ENCODE measurements around the gene GBP7.
A peak's percentile ranks its signal among the peaks of the same experiment; 100 is the strongest.
"Not testable (repeated sequence)": the region's sequence is repeated elsewhere in the genome, so short reads cannot be mapped to it uniquely, and the experiment has no call there.

The GBP7 gene

DNA sequence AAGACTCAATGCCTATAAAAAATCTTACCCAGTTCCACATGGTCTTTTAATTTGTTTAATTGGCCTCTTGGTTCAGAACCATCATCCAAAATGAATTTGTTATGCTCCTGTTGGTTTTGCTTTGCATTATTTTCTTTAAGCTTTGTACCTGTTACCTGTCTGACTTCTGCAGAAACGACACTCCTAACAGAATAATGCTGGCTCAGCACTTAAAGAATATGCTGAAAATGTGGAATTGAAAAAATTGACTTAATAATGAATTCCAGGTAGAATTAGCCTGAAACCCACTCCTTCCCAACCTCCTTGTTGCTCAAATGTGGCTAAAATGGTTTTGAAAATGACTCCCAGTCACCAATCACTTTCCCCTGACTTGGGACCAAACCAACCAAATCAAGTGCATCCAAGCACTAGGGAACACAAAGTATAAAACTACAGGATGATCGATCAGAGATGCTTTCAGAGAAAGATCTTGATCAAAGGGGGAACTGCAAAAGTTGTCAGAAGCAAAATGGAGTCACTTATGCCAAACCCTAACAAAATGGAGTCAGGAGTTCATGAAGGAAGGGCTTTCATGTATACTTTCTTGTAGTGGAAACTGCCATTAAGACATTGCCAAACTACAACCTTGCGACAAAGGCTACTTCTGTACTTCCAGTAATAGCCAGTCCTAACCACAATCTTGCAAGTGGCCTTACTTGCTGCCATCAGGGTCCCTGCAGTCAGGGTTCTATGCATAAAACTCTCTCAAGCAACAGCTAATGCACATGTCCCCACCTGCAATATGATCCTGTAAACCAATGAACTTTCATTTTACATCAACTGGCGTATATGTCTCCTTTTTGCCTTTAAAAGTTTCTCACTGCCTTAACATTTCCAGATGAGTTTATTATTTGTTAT lies 5.4 kb downstream of the GBP7 start:
- no peak for DNase-seq (ENCODE audit: low read depth)

DNA sequence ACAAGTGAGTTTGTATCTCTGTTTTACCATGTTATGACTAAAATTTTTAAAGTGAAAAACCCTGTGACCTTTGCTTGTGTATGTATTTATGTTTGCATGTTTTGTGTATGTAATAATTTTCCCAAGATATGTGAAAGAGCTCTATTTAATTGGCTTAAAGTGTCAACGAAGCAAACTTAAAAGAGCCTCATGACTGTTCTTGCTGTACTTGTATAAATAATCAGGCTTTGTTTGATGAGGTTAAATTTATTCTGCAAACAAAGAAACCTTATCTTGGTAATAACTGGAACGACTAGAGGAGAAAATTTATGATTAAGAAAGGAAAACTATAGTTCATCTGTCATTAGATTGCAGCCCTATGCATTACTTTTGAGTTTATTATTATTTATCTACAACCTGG lies 6.6 kb downstream of the GBP7 start:
- DNase-seq (ENCODE audit: low read depth), result no peak

DNA sequence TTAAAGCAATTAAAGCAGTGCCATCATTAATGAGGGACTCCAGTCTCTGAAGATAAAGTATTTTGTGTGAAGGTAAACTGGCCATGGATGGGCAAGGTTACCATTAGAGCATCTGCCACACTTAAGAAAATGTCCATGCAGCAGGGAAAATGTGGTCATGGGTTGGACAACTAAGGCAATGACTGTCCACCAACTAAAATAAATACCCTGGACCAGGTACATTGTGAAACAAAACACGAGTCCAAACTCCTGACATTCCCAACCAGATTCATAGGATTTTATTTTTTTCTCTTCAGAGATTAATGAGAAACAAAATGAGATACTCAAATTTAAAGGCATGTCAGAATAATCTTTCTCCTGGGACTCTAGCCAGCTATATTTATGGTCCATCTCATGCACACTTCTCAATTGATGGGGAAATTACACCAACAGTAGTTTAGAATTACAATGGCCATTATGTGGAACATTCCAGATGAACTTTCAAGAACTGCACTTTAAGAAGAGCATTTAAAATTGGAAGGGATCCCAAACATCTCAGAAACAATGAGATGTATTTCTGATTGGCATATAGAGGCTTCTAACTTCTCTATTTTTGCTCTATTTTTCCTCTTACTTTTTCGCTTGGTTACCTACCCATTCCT lies 8.1 kb downstream of the GBP7 start:
- DNase-seq (ENCODE audit: low read depth), result no peak

DNA sequence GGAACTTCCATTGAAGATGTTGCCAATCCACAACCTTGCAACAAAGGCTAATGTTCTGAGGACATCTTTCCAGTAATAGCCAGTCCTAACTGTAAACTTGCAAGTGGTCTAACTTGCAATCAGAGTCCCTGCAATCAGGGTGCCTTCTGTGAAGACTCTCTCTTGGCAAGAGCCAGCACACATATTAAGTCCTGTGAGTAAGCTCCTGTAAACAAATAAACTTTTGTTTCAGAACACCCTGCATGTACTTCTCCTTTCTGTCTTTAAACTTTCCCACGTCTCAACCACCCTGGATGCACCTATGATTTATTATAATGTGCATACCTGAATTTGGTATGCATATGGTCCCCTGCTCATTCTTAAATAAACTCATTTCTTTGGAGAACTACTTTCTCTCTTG lies 9.1 kb downstream of the GBP7 start:
- no peak for DNase-seq (ENCODE audit: low read depth)

DNA sequence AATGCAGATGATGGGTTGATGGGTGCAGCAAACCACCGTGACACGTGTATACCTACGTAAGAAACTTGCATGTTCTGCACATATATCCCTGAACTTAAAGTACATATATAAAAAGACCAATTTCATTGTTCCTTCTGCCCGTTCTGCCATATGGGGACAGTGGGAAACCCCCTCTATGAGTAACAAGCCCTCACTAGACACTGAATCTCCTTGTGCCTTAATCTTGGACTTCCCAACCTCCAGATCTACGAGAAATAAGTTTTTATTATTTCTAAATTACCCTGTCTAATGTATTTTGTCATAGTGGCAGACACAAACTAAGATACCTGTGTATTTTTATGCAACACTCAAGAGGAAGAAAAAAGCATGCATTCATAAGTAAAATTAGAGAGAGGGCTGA lies 10.0 kb downstream of the GBP7 start:
- DNase-seq (ENCODE audit: low read depth), result no peak

DNA sequence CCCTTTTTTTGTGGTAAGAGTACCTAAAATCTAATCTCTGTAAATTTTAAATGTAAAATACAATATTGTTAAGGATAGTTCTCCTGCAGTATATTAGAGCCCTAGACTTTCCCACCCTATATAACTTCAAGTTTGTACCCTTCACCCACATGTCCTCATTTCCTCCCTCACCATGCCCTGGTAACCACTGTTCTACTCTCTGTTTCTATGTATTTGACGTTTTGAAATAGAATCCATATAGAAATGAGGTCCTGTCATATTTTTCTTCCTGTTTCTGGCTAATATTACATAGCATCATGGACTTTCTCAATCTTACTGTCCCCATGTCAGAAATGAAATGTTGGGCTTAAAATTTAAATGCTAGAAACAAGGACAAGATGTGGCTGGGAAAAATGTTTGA lies 24.8 kb downstream of the GBP7 start:
- no peak for DNase-seq (ENCODE audit: low read depth)

DNA sequence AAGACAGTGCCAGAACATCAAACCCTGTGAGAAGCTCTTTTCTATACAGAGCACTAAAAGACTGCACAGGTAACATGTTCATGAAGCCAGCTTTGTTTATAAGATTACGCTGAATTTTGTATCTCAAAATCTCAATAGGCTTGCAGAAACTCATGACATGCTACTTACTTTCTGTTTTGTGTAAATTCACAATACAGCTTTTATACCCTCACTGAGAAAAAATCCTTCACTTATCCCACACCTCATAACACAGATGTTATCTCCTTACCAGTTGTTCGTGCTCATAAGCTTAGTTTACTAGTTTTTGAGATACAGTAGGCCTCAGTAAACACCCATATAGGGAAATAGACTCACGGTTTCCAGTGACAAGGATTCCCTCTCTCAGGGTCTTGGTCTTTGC lies 25.8 kb downstream of the GBP7 start:
- DNase-seq (ENCODE audit: low read depth), result no peak

DNA sequence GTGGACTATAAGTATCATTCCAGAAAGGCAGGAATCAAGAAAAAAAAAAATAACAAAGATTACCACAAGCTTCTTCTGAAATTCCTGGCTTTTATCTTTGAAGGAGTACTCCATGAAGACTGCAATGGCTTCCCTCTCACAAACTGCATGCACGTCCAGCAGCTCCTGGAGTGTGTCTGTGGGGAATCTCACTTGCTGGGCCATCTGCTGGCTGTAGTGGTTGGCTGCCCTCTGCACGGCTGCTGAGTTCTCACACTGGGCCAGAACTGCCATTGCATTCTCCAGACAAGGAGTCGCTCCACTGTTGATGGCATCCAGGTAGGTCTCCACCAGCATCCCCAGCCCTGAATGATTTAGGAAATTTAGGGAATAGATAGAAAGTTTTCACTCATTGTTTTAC lies 26.6 kb downstream of the GBP7 start:
- no peak for DNase-seq (ENCODE audit: low read depth)

DNA sequence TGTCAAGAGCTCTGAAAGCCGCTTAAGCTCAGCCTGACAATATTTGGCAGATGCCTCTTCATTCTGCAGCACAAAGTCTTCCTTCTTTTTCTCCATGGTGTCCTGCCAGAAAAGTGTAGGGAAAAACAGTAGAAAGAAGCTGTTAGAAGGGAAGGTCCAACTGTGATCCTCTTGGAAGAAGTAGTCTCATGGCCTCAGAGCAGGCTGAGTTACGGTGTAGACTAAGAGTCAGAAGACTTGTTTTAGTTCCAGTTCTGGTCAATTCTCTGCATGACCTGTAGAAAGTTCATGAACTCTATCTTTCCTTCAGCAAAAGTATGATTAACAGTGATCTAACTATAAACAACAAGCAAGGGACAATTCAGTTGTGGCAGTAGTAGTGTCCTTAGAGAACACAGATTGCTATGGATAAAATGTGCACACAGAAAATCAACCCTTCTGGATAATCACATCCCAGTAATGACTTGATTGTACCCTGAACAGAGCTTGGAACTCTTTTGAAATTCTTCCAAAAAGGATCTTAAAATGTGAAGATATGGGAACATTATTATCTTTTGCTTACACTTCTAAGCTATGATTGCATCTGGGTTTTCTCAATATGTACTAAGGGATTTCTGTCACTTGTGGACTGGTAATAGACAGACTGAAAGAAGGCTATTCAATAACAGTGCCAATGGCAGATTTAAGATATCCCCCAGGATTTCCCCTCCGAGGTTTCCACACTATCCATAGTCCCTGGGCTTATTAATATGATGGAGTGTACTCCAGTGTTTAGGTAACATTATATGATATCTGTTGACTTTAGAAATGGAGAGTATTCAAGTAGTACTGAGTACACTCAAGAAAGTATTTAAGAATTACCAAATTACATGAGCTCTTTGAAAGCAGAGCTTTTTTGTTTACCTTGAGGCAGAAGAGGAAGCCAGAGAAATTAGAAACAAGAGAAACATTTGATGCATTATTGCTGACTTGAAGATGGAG lies 27.8 kb downstream of the GBP7 start:
- no peak for DNase-seq (ENCODE audit: low read depth)

DNA sequence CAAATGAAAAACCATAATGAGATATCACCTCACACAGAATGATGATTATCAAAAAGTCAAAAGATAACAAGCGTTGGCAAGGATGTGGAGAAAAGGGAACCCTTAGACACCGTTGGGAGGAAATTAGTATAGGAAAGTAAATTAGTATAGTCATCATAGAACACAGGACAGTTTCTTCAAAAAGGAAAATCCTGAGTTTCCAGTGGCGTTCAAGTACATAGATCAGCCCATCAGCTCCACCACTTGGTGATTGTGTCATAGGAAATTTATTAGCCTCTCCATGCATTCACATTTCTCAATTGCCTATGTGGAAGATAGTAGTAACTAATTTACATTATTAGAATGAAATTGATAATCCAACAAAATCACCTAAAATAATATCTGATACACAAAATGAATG lies 29.1 kb downstream of the GBP7 start:
- no peak for DNase-seq (ENCODE audit: low read depth)

DNA sequence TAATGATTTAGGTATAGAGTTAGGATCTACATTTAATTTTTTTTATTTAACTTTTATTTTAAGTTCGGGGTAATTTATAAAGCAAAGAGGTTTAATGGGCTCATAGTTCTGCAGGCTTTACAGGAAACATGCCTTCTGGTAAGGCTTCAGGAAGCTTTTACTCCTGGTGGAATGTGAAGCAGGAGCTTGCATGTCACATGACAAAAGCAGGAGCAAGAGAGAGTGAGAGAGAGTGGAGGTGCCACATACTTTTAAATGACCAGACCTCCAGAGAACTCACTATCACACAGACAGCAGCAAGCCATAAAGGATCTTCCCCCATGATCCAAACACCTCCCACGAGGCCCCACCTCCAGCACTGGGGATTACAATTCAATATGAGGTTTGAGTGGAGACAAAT lies 32.3 kb downstream of the GBP7 start:
- no peak for DNase-seq (ENCODE audit: low read depth)

DNA sequence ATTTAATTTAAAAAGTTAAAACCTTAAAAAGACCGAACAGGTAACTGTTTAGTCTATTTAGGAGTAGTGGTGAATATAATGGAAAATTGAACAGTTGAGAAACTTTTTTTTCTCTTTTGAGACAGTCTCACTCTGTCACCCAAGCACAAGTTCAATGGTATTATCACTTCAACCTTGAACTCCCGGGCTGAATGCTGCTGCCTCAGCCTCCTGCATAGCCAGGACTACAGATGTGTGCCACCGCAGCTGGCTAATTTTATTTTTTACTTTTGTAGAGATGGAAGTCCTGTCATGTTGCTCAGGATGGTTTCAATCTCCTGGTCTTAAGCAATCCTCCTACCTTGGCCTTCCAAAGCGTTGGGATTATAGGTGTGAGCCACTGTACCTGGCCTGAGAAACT lies 33.6 kb downstream of the GBP7 start:
- no peak for DNase-seq (ENCODE audit: low read depth)

DNA sequence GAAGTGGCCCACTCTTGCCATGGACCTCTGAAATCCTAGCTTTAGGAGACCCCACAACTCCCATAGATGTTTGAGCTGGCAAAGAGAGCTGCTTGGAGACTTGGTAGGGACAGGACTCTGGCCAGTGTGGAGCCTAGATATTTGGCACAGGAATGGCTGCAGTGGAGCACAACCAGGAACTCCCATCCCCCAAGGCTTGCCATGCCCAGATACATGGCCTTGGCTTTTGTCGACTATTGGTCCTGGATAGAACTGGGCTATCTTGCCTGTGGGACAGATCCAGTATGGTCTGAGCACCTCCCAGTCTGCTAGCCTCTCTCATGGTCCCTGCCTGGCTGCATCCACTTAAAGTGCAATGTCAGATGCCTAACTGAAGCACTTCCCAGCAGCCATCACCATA lies 42.1 kb downstream of the GBP7 start:
- DNase-seq (ENCODE audit: low read depth), result no peak

DNA sequence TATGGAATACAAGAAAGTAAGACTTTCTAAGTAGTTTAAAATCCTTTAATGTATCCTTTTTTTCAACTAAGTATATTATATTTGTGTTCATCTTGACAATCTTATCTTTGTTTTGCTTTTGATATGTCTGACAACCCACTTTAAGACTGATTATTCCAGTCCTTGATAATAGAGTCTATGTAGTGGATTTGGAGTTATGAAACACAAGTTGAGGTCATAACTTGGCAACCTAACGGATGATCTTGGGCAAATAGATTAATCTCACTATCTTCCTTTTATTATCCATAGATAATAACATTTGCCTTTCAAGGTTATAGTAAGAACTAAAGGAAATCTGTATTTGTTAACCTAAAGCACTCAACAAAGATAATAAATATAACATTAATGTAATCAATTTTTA lies 45.1 kb downstream of the GBP7 start:
- DNase-seq (ENCODE audit: low read depth), result no peak

DNA sequence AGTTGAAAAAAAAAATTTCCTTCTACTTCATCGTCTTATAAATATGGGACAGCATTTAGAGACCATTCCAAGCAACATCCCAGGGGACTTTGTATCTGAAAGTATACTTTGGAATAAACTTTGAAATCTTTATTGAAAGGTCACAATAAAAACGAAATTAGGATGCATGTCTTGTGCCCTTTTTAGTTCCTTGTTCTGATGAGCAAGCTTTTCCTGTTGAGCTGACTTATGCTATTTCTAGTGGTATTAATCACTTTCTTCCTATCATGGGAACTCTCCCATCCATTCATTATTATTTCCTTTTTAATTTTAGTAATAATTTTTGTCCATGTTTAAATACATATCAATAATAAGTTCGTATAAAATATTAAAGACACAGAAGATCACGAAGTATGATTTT lies 45.9 kb downstream of the GBP7 start:
- DNase-seq (ENCODE audit: low read depth), result no peak

DNA sequence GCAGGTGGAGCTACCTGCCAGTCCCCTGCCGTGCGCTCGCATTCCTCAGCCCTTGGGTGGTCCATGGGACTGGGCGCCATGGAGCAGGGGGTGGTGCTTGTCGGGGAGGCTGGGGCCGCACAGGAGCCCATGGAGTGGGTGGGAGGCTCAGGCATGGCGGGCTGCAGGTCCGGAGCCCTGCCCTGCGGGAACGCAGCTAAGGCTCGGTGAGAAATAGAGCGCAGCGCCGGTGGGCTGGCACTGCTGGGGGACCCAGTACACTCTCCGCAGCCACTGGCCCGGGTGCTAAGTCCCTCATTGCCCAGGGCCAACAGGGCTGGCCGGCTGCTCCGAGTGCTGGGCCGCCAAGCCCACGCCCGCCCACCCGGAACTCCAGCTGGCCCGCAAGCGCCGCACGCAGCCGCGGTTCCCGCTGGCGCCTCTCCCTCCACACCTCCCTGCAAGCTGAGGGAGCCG lies 47.8 kb downstream of the GBP7 start:
- DNase-seq (ENCODE audit: low read depth), result not testable (repeated sequence)

DNA sequence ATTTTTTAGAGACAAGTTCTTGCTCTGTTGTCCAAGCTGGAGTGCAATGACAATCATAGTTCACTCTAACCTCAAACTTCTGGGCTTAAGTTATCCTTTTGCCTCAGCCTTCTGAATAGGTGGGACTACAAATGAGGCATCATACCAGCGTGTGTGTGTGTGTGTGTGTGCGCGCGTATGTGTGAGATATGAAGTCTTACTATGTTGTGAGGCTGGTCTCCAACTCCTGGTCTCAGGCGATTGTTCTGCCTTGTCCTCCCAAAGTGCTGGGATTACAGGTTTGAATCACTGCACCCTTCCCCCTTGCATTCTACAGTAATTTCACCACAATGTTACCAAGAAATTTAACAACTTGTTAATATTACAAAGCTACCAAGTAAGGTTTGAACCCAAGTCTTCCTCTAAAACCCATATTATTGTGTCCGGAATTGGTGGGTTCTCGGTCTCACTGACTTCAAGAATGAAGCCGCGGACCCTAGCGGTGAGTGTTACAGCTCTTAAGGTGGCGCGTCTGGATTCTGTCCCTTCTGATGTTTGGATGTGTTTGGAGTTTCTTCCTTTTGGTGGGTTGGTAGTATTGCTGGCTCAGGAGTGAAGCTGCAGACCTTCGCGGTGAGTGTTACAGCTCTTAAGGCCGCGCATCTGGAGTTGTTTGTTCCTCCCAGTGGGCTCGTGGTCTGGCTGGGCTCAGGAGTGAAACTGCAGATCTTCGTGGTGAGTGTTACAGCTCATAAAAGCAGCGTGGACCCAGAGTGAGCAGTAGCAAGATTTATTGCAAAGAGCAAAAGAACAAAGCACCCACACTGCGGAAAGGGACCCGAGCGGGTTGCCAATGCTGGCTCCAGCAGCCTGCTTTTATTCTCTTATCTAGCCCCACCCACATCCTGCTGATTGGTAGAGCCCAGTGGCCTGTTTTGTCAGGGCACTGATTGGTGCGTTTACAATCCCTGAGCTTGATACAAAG lies 48.9 kb downstream of the GBP7 start:
- peak; percentile 33 for DNase-seq (ENCODE audit: low read depth)

DNA sequence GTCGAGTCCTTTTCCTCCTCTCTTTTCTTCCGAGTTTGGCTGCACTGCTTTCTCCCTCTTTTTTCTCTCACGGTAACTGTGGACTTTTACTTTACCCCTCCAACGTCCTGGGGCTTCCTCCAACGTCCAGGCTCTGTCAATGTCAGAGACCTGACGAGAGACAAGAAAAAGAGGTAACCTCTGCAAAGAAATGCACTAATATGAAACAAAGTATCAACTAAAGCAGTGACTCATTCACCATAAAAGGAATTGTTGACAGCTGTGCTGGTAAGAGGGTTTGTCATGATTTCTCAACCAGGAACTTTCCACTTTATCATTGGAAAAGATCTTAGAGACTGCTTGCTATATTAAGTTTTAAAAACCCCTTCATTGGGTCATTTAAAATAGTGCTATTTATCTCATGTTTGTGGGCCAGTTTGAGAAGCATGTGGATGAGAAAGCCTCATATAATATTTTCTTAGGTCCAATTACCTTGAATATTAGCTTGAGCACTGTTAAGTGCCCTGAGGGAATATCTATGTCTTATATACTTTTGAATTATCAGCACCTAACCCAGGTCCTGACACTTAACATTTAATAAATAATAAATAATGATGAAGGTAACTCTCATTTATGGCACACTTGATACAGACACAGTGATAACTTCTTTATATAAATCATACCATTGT lies 49.8 kb downstream of the GBP7 start, which contains the start of gene GBP2:
TSS of gene GBP2 (minus strand) at position 202 of the 668 bp plus-strand sequence. CDS start 4,148 bp downstream, outside the sequence.
- DNase-seq (ENCODE audit: low read depth), result no peak

DNA sequence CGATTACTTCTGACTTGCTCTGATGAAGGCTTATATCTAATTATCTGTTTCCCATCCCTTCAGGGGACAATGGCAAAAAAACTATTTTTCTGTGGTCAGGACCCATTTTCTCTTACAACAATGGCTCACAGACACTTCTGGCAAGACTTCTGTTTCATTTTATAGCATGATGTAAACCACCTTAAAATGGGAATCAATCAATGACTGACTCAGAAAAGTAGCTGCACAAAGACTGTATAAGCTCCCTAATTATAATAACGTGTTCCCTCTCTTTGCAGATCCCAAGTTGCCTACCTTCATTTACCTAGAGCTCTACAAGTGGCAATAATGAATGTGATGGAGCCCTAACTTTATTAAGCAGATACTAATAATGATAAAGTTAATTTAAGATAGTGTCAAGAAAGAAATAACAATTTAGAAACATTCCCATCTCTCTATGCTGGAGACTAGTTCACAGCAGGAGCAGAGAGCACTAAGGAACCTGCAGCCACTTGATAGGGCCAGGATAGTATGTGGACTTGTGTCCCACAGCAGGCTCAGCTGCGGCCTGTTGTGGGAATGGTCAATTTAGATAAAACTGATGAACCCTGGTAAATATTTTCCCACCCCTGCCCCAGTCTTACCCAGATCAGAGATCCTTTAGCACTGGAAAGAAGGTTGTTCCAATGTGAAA lies 50.4 kb downstream of the GBP7 start:
- DNase-seq (ENCODE audit: low read depth), result no peak

DNA sequence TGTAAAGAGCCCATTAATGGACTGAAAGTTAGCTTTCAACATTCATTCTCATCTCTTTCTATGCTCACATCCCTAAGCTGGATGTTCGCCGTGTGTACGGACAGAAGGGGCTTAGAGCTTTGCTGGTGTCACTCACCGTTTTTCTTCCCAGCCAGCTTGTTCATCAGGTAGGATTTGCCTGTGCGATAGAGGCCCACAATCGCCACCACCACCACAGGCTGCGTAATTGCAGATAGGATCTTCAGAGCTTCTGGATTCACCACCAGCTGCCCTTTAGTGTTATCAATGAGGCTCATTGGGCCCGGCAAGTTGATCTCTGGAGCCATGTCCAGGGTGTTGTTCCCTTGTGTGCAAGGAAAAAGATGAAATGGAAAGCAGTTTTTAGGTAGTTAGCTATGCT lies 54.2 kb downstream of the GBP7 start:
- no peak for DNase-seq (ENCODE audit: low read depth)
